ENCODE results near the gene APOL2.
"Not testable (repeated sequence)": the region's sequence is repeated elsewhere in the genome, so short reads cannot be mapped to it uniquely, and the experiment has no call there.

Gene APOL2

DNA sequence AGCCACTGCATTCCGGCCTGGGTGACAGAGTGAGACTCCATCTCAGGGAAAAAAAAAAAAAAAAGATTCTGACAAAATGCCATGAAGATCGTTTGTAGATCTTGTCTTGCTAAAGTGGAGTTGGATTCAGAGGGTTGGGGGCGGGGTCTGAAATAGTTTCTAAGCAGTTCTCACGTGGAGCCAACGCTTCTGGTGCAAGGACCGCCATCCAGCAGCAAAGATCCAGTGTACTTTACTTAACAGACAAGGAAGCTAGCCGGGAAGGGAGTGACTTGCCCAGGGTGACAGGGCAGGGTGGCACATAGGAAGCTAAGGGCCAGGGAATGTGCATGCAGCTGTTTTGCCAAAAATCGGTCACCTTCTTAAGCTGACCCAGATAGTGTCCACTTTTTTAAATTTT, 41.1 kb upstream of the APOL2 start:
- peaks cover 52% of the 10 kb centered on the region for H3K36me3 ChIP-seq (ENCODE audit: control insufficient read depth, insufficient read depth, low read length)
- no peaks in the 10 kb centered on the region for H3K4me1 ChIP-seq (ENCODE audit: control insufficient read depth, insufficient read depth, low read length, poor library complexity, severe bottlenecking)
- WGBS, 2 experiments (ENCODE audit: insufficient coverage in 2 of 2) = 87 to 91% methylated on average over 4 to 8 of the region's 8 CpGs

DNA sequence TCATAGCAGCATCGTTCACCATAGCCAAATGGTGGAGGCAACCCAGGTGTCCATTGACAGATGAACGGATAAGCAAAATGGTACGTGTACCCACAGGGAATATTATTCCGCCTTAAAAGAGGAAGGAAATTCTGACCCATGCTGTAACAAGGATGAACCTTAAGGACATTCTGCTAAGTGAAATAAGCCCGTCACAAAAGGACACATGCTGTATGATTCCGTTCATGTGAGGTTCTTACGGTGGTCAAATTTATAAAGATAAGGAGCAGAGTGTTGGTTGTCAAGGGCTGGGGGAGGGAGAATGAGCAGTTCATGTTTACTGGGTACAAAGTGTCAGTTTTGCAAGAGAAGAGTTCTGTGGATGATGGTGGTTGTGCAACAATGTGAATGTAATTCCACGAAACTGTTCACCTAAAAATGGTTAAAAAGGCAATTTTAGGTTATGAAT, 39.9 kb upstream of the APOL2 start:
- no peaks in the 10 kb centered on the region for H3K9me3 ChIP-seq (ENCODE audit: control insufficient read depth, low read length)
- no peak overlapping the region for H3K4me3 ChIP-seq (ENCODE audit: extremely low read depth, insufficient read depth, low read length, poor library complexity, severe bottlenecking)
- H3K36me3 ChIP-seq (ENCODE audit: control insufficient read depth, insufficient read depth, low read length) = peaks cover 41% of the 10 kb centered on the region
- H3K4me1 ChIP-seq (ENCODE audit: control insufficient read depth, insufficient read depth, low read length, poor library complexity, severe bottlenecking) = no peaks in the 10 kb centered on the region
- no peak overlapping the region for H3K27ac ChIP-seq (ENCODE audit: low read depth, low read length, severe bottlenecking)
- 94 to 95% methylated on average over 7 of the region's 8 CpGs for WGBS, 2 experiments (ENCODE audit: insufficient coverage in 2 of 2)

More for the DNA sequence above, 41.1 kb upstream of the APOL2 start:
- Histone ChIP-seq H3K4me3 (ENCODE audit: extremely low read depth, insufficient read depth, low read length, poor library complexity, severe bottlenecking) (no peak overlapping the region), H3K9me3 (ENCODE audit: control insufficient read depth, low read length) (no peaks in the 10 kb centered on the region), H3K27ac (ENCODE audit: low read depth, low read length, severe bottlenecking) (no peak overlapping the region)

DNA sequence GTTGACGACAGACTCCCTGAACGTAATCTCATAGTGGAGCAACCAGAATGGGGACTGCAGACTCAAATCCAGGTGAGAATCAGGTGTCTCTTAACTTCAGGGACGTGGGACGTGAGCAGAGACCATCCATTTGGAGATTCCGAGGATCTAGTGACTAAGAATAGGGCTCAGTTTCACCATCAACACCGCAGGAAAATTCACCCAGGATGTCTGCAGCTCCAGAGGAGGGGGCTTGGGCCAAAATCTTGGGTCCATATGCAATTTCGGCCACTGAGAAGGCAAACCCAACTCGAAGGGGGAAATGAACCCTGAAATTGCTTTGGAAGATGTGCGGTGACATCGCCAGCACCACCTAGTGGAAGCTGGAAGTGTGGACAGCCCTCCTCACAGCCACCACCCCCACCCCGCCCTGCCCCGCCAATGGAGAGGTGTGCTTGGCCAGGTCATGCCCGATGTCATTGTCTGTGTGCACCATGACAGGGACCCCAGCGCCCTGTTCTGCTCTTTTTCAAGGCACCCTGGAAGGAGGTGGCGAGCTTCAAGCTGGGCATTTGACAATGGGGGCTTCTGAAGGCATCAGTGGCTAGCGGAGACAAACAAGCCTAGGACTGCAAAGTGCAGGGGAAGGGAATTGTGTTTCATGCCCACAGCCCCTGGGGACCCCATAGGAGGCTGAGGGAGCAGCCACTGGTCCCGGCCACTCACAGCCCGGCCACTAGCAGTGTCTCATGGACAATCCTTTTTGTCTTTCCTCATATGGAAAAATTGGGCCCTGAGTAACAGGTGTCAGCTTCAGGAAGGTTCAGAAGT, 38.4 kb upstream of the APOL2 start:
- H3K36me3 ChIP-seq (ENCODE audit: control insufficient read depth, insufficient read depth, low read length) = peaks cover 25% of the 10 kb centered on the region
- H3K4me1 ChIP-seq (ENCODE audit: control insufficient read depth, insufficient read depth, low read length, poor library complexity, severe bottlenecking) = no peaks in the 10 kb centered on the region
- 38 to 50% methylated on average over 12 to 17 of the region's 18 CpGs for WGBS, 2 experiments (ENCODE audit: insufficient coverage in 2 of 2)
- H3K27ac ChIP-seq (ENCODE audit: low read depth, low read length, severe bottlenecking) = no peak overlapping the region
- no peak overlapping the region for H3K4me3 ChIP-seq (ENCODE audit: extremely low read depth, insufficient read depth, low read length, poor library complexity, severe bottlenecking)
- no peaks in the 10 kb centered on the region for H3K9me3 ChIP-seq (ENCODE audit: control insufficient read depth, low read length)

DNA sequence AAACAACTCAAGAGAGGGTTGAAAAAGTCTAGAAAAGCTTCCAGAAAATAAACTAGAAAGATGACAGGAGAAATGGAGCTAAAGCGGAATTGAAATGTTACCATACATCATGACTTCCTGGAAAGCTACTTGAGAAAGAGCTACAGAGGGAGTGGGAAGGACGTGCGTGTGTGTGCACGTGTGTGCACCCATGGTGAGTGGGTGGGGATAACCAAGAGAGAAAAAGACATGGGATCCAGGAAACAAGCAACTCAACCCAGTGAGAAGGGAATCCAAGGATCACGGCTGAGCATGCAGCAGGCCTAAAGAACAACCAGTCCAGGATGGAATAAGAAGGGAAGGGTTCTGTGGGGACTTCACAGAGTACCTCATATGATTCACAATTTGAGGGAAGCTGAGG, 35.2 kb upstream of the APOL2 start:
- peaks cover 4% of the 10 kb centered on the region for H3K36me3 ChIP-seq (ENCODE audit: control insufficient read depth, insufficient read depth, low read length)
- H3K4me3 ChIP-seq (ENCODE audit: extremely low read depth, insufficient read depth, low read length, poor library complexity, severe bottlenecking) = no peak overlapping the region
- no peaks in the 10 kb centered on the region for H3K9me3 ChIP-seq (ENCODE audit: control insufficient read depth, low read length)
- H3K27ac ChIP-seq (ENCODE audit: low read depth, low read length, severe bottlenecking) = no peak overlapping the region
- WGBS, 2 experiments (ENCODE audit: insufficient coverage in 2 of 2) = 93 to 98% methylated on average over 4 to 5 of the region's 5 CpGs
- H3K4me1 ChIP-seq (ENCODE audit: control insufficient read depth, insufficient read depth, low read length, poor library complexity, severe bottlenecking) = no peaks in the 10 kb centered on the region

DNA sequence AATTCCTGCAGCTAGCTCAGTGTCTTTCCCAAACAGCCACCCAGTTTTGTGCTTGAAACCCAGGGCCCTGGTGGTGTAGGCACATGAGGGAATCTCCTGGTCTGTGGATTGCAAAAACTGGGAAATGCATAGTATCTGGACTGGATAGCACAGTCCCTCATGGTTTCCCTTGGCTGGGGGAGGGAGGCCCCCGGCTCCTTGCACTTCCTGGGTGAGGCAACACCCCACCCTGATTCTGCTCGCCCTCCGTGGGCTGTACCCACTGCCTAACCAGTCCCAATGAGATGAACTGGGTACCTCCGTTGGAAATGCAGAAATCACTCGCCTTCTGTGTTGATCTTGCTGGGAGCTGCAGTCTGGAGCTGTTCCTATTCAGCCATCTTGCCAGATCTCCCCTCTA, 32.6 kb upstream of the APOL2 start:
- H3K4me3 ChIP-seq (ENCODE audit: extremely low read depth, insufficient read depth, low read length, poor library complexity, severe bottlenecking); H3K9me3 ChIP-seq (ENCODE audit: control insufficient read depth, low read length); H3K4me1 ChIP-seq (ENCODE audit: control insufficient read depth, insufficient read depth, low read length, poor library complexity, severe bottlenecking); H3K36me3 ChIP-seq (ENCODE audit: control insufficient read depth, insufficient read depth, low read length); H3K27ac ChIP-seq (ENCODE audit: low read depth, low read length, severe bottlenecking): not testable (repeated sequence)
- 88 to 100% methylated on average over 1 to 3 of the region's 5 CpGs for WGBS, 2 experiments (ENCODE audit: insufficient coverage in 2 of 2)

DNA sequence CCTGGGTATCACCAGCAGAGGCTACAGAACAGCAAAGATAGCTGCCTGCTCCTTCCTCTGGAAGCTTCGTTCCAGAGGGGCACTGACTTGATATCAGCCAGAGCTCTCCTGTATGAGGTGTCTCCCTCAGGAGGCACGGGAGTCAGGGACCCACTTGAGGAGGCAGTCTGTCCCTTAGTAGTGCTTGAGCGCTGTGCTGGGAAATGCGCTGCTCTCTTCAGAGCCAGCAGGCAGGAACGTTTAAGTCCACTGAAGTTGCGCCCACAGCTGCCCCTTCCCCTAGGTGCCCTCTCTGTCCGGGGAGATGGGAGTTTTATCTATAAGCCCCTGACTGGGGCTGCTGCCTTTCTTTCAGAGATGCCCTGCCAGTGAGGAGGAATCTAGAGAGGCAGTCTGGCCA, 31.9 kb upstream of the APOL2 start:
- H3K4me3 ChIP-seq (ENCODE audit: extremely low read depth, insufficient read depth, low read length, poor library complexity, severe bottlenecking); H3K9me3 ChIP-seq (ENCODE audit: control insufficient read depth, low read length); H3K27ac ChIP-seq (ENCODE audit: low read depth, low read length, severe bottlenecking); H3K4me1 ChIP-seq (ENCODE audit: control insufficient read depth, insufficient read depth, low read length, poor library complexity, severe bottlenecking); H3K36me3 ChIP-seq (ENCODE audit: control insufficient read depth, insufficient read depth, low read length): not testable (repeated sequence)
- 88 to 91% methylated on average over 7 of the region's 7 CpGs for WGBS, 2 experiments (ENCODE audit: insufficient coverage in 2 of 2)

DNA sequence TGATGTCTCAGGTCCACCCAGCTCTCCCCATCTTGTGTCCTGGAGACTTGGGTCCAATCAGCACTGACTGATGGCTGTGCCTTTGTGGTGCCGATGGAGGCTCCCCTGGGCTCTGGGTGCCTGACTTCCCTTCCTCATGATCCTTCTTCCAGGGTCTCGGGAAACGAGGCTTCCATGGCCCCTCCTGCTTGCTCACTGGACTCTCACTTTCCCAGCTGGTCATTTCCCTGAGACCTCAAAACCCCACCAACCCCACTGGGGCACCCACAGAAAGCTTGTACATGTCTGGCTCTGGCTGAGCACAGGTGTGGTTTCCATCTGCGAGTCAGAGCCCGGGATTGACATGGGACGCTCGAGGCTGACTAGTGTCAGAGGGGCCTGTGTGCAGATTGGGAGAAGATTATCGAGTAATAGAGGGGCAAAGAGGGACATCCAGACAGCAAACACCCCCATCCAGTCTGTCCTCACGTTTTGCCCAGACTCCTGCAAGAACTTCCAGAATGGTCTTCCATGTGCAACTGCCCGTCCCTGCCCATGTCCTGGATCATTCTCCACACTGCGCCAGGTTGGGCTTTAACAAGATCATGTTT, 28.7 kb upstream of the APOL2 start:
- no peaks in the 10 kb centered on the region for H3K9me3 ChIP-seq (ENCODE audit: control insufficient read depth, low read length)
- H3K4me3 ChIP-seq (ENCODE audit: extremely low read depth, insufficient read depth, low read length, poor library complexity, severe bottlenecking) = no peak overlapping the region
- WGBS, 2 experiments (ENCODE audit: insufficient coverage in 2 of 2) = 94 to 97% methylated on average over 5 to 6 of the region's 11 CpGs
- H3K27ac ChIP-seq (ENCODE audit: low read depth, low read length, severe bottlenecking) = no peak overlapping the region
- H3K36me3 ChIP-seq (ENCODE audit: control insufficient read depth, insufficient read depth, low read length) = no peaks in the 10 kb centered on the region
- no peaks in the 10 kb centered on the region for H3K4me1 ChIP-seq (ENCODE audit: control insufficient read depth, insufficient read depth, low read length, poor library complexity, severe bottlenecking)

DNA sequence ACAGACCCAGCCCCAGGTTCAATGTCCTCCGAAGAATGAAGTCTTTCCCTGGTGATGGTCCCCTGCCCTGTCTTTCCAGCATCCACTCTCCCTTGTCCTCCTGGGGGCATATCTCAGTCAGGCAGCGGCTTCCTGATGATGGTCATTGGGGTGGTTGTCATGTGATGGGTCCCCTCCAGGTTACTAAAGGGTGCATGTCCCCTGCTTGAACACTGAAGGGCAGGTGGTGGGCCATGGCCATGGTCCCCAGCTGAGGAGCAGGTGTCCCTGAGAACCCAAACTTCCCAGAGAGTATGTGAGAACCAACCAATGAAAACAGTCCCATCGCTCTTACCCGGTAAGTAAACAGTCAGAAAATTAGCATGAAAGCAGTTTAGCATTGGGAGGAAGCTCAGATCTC, 27.7 kb upstream of the APOL2 start:
- Histone ChIP-seq H3K9me3 (ENCODE audit: control insufficient read depth, low read length) (no peaks in the 10 kb centered on the region), H3K27ac (ENCODE audit: low read depth, low read length, severe bottlenecking) (no peak overlapping the region), H3K36me3 (ENCODE audit: control insufficient read depth, insufficient read depth, low read length) (no peaks in the 10 kb centered on the region), H3K4me3 (ENCODE audit: extremely low read depth, insufficient read depth, low read length, poor library complexity, severe bottlenecking) (no peak overlapping the region), H3K4me1 (ENCODE audit: control insufficient read depth, insufficient read depth, low read length, poor library complexity, severe bottlenecking) (no peaks in the 10 kb centered on the region)
- WGBS, 2 experiments (ENCODE audit: insufficient coverage in 2 of 2) = 96 to 97% methylated on average over 4 of the region's 4 CpGs

DNA sequence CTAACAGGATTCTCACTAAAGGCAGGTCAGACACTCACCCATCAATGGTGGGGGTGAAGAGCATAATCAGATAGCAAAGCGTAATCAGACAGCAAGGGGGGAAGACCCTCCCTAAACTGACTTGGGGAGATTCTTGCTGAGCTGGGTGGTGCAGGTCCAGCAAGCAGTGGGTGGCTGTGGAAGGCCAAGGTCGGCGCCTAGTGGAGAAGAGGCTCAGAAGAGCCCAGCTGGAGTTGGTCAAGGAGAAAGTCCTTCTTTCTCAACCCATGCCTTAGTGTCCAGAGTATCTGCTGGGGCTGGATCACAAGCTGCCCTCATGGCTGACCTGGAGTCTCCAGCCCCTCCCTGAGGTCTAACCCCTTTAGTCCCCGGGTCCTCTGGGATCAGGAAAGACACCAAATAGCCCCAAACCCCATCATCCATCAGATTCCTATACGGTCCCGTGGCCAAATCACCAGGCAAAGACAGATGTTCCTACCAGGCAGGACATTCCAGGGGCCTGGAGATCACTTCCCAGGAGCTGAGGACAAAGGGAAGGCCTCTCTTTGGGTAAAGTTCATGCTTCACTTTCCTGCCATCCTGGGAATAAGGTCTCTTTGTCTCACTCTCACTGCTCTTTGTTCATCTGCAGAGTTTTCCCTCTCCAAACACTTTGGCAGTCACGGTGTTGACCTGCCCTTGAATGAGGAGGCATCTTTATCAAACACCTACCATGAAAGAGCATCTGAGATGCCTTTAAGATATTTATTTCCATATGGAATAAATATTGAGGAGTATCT, 24.7 kb upstream of the APOL2 start:
- WGBS, 2 experiments (ENCODE audit: insufficient coverage in 2 of 2) = 82 to 83% methylated on average over 3 of the region's 7 CpGs

DNA sequence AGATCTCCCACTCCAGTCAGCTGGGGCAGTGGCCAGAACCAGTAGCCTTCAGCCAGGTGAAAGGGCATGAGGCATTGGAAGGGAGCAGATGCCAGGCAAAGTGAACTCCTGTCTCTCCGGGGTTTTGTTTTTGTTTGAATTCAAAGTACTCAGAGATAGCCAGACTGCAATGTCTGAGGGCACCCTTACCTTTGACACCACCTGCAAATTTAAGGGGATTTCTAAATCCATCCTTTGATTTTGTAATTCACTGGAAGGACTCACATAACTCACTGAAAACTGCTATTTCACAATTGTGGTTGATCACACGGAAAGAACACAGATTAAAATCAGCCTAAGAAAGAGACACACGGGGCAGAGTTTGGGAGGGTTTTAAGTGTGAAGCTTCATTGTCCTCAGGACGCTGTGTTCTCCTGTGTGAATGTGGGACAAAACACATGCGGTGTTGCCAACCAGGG, 23.9 kb upstream of the APOL2 start:
- 56 to 80% methylated on average over 1 to 3 of the region's 5 CpGs for WGBS, 2 experiments (ENCODE audit: insufficient coverage in 2 of 2)
- H3K9me3 ChIP-seq (ENCODE audit: control insufficient read depth, low read length); H3K36me3 ChIP-seq (ENCODE audit: control insufficient read depth, insufficient read depth, low read length); H3K27ac ChIP-seq (ENCODE audit: low read depth, low read length, severe bottlenecking); H3K4me3 ChIP-seq (ENCODE audit: extremely low read depth, insufficient read depth, low read length, poor library complexity, severe bottlenecking); H3K4me1 ChIP-seq (ENCODE audit: control insufficient read depth, insufficient read depth, low read length, poor library complexity, severe bottlenecking): not testable (repeated sequence)

More for the DNA sequence above, 24.7 kb upstream of the APOL2 start:
- H3K4me3 ChIP-seq (ENCODE audit: extremely low read depth, insufficient read depth, low read length, poor library complexity, severe bottlenecking); H3K27ac ChIP-seq (ENCODE audit: low read depth, low read length, severe bottlenecking); H3K9me3 ChIP-seq (ENCODE audit: control insufficient read depth, low read length); H3K36me3 ChIP-seq (ENCODE audit: control insufficient read depth, insufficient read depth, low read length); H3K4me1 ChIP-seq (ENCODE audit: control insufficient read depth, insufficient read depth, low read length, poor library complexity, severe bottlenecking): not testable (repeated sequence)
